ENCODE data around the gene POU6F1.

GRCh38 chr12:51183349-51183748 is 34.5 kb downstream of the POU6F1 start:
- TF ChIP-seq EZH2 (IDR thresholded peaks at IDR 0.05; ENCODE audit: borderline replicate concordance, low read length): no peak
- TF ChIP-seq, protein P1, sequence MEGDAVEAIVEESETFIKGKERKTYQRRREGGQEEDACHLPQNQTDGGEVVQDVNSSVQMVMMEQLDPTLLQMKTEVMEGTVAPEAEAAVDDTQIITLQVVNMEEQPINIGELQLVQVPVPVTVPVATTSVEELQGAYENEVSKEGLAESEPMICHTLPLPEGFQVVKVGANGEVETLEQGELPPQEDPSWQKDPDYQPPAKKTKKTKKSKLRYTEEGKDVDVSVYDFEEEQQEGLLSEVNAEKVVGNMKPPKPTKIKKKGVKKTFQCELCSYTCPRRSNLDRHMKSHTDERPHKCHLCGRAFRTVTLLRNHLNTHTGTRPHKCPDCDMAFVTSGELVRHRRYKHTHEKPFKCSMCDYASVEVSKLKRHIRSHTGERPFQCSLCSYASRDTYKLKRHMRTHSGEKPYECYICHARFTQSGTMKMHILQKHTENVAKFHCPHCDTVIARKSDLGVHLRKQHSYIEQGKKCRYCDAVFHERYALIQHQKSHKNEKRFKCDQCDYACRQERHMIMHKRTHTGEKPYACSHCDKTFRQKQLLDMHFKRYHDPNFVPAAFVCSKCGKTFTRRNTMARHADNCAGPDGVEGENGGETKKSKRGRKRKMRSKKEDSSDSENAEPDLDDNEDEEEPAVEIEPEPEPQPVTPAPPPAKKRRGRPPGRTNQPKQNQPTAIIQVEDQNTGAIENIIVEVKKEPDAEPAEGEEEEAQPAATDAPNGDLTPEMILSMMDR (conservative IDR thresholded peaks at IDR 0.05 in 1 of 2, IDR thresholded peaks at IDR 0.05 in 1 of 2; ENCODE audit: extremely low read depth in 1 of 2, insufficient read depth in 1 of 2, low read depth in 1 of 2, low read length in 2 of 2): no peak
